Measurements from ENCODE around the gene NRROS. TPM values are rescaled to one million over a fixed set of nuclear protein-coding genes. Genes with fewer than 3 reads are reported as not detected.
A peak's percentile ranks its signal among the peaks of the same experiment; 100 is the strongest.
"Not testable (repeated sequence)": the region's sequence is repeated elsewhere in the genome, so short reads cannot be mapped to it uniquely, and the experiment has no call there.

Gene NRROS
- total RNA-seq, 1 donor from 2014 or later, result 1.3 TPM

GRCh38 chr3:196633555-196634151 is 5.8 kb upstream of the NRROS start:
- peak overlapping the region; percentile 36 for H3K4me3 Mint-ChIP-seq
- no peak overlapping the region for H3K27ac Mint-ChIP-seq
- TF ChIP-seq, protein P1, sequence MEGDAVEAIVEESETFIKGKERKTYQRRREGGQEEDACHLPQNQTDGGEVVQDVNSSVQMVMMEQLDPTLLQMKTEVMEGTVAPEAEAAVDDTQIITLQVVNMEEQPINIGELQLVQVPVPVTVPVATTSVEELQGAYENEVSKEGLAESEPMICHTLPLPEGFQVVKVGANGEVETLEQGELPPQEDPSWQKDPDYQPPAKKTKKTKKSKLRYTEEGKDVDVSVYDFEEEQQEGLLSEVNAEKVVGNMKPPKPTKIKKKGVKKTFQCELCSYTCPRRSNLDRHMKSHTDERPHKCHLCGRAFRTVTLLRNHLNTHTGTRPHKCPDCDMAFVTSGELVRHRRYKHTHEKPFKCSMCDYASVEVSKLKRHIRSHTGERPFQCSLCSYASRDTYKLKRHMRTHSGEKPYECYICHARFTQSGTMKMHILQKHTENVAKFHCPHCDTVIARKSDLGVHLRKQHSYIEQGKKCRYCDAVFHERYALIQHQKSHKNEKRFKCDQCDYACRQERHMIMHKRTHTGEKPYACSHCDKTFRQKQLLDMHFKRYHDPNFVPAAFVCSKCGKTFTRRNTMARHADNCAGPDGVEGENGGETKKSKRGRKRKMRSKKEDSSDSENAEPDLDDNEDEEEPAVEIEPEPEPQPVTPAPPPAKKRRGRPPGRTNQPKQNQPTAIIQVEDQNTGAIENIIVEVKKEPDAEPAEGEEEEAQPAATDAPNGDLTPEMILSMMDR (IDR thresholded peaks at IDR 0.05; ENCODE audit: unreplicated experiment), result no peak
- peaks cover 18% of the 10 kb centered on the region for H3K27me3 Mint-ChIP-seq (ENCODE audit: low read depth)
- no peaks in the 10 kb centered on the region for H3K36me3 Mint-ChIP-seq
- peaks cover 13% of the 10 kb centered on the region for H3K4me1 Mint-ChIP-seq
- no peaks in the 10 kb centered on the region for H3K9me3 Mint-ChIP-seq
- no peak for DNase-seq (ENCODE audit: low spot score in 2 of 2, unreplicated experiment in 2 of 2)

DNA sequence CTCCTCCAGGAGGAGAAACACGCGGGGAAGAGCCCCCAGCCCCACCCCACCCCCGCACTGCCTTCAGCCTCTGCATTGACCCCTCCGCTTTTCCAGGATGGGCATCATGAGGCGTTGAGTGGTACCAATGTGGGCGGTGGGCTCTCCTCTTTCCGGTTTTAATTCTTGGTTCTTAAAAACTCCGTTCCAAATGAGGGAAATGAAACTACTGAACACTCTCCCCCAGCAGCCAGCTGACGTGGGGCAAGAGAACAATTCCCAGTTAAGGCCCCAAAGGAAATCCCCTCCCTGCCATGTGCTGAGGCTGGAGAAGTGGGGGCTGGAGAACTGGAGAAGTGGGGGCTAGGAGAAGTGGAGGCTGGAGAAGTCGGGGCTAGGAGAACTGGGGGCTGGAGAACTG is 5.3 kb upstream of the NRROS start:
- TF ChIP-seq, protein P1 (IDR thresholded peaks at IDR 0.05; ENCODE audit: unreplicated experiment), result no peak
- no peak for DNase-seq (ENCODE audit: low spot score in 2 of 2, unreplicated experiment in 2 of 2)
- no peak overlapping the region for H3K4me3 Mint-ChIP-seq
- H3K4me1 Mint-ChIP-seq, result peaks cover 17% of the 10 kb centered on the region
- no peaks in the 10 kb centered on the region for H3K9me3 Mint-ChIP-seq
- H3K36me3 Mint-ChIP-seq, result no peaks in the 10 kb centered on the region
- no peak overlapping the region for H3K27ac Mint-ChIP-seq
- H3K27me3 Mint-ChIP-seq (ENCODE audit: low read depth), result peaks cover 24% of the 10 kb centered on the region

DNA sequence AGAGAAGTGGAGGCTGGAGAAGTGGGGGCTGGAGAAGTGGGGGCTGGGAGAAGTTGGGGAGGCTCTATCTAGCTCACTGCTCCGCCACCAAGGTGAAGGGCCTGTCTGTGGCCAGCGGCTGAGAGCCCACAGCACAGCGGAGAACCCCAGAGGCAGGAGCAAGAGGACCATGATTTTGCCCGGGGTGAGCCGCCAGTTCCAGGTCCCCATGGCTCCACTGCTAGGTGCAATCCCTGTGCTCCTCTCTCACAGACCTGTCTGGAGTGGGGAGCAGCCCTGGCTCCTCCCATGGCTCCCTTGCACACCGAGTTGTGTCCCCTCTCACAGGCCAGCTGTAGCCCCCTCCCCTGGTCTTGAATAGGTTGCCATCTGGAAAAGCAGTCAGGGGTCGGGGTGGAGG is 4.7 kb upstream of the NRROS start:
- Mint-ChIP-seq H3K4me1 (peaks cover 19% of the 10 kb centered on the region), H3K27ac (no peak overlapping the region), H3K9me3 (no peaks in the 10 kb centered on the region), H3K27me3 (ENCODE audit: low read depth) (peaks cover 27% of the 10 kb centered on the region), H3K36me3 (no peaks in the 10 kb centered on the region), H3K4me3 (no peak overlapping the region)
- TF ChIP-seq, protein P1 (IDR thresholded peaks at IDR 0.05; ENCODE audit: unreplicated experiment), result no peak
- no peak for DNase-seq (ENCODE audit: low spot score in 2 of 2, unreplicated experiment in 2 of 2)

GRCh38 chr3:196636369-196637349 is 2.8 kb upstream of the NRROS start:
- Mint-ChIP-seq H3K4me1 (peaks cover 17% of the 10 kb centered on the region), H3K36me3 (no peaks in the 10 kb centered on the region), H3K4me3 (no peak overlapping the region), H3K27me3 (ENCODE audit: low read depth) (peaks cover 33% of the 10 kb centered on the region), H3K9me3 (no peaks in the 10 kb centered on the region), H3K27ac (no peak overlapping the region)
- DNase-seq (ENCODE audit: low spot score in 2 of 2, unreplicated experiment in 2 of 2), result no peak
- TF ChIP-seq, protein P1 (IDR thresholded peaks at IDR 0.05; ENCODE audit: unreplicated experiment), result no peak

- H3K4me3 Mint-ChIP-seq; H3K36me3 Mint-ChIP-seq; H3K27ac Mint-ChIP-seq; DNase-seq (ENCODE audit: low spot score in 2 of 2, unreplicated experiment in 2 of 2); H3K9me3 Mint-ChIP-seq; H3K4me1 Mint-ChIP-seq: not testable (repeated sequence)
- H3K27me3 Mint-ChIP-seq (ENCODE audit: low read depth), result peaks cover 33% of the 10 kb centered on the region
Measured at GRCh38 chr3:196637941-196638340, 1.6 kb upstream of the NRROS start.

- Mint-ChIP-seq H3K27ac (no peak overlapping the region), H3K4me1 (peaks cover 6% of the 10 kb centered on the region), H3K4me3 (peak overlapping the region; percentile 61), H3K27me3 (ENCODE audit: low read depth) (peaks cover 33% of the 10 kb centered on the region), H3K9me3 (no peaks in the 10 kb centered on the region), H3K36me3 (no peaks in the 10 kb centered on the region)
- TF ChIP-seq, protein P1 (IDR thresholded peaks at IDR 0.05; ENCODE audit: unreplicated experiment), result no peak
- no peak for DNase-seq (ENCODE audit: low spot score in 2 of 2, unreplicated experiment in 2 of 2)
Measured at GRCh38 chr3:196638861-196639482, 522 bp upstream of the NRROS start.

Data from mesothelial cell of epicardium (in vitro differentiated cells).